ENCODE results near the gene LDB3. TPM values are rescaled to one million over a fixed set of nuclear protein-coding genes. Genes with fewer than 3 reads are reported as not detected.

Gene LDB3
- total RNA-seq, 2 experiments from 2014 or later, result 0.05 to 0.08 TPM

- no peaks in the 10 kb centered on the region for H3K4me1 ChIP-seq (ENCODE audit: insufficient read depth, low read length)
- H3K4me3 Mint-ChIP-seq, result no peak overlapping the region
- H3K27ac ChIP-seq (ENCODE audit: low read depth in 1 of 2, low read length in 2 of 2), result no peak overlapping the region
- H3K27me3 ChIP-seq (ENCODE audit: control insufficient read depth in 1 of 2, insufficient read depth in 2 of 2, low read length in 2 of 2), result no peaks in the 10 kb centered on the region
- peaks cover 0 to 3% of the 10 kb centered on the region in 2 experiments for H3K9me3 ChIP-seq (ENCODE audit: control insufficient read depth in 1 of 2, insufficient read depth in 1 of 2, low read length in 2 of 2)
- H3K36me3 Mint-ChIP-seq (ENCODE audit: low read depth), result no peaks in the 10 kb centered on the region
- no peaks in the 10 kb centered on the region for H3K27me3 Mint-ChIP-seq
- peaks cover 10% of the 10 kb centered on the region for H3K4me1 Mint-ChIP-seq (ENCODE audit: low read depth)
- POLR2A ChIA-PET, result no interaction called here
- no peak overlapping the region for H3K4me3 ChIP-seq (ENCODE audit: low read length)
- DNase-seq, result no peak
- CTCF ChIA-PET, result no interaction called here
- no peak overlapping the region for H3K27ac Mint-ChIP-seq
- intact Hi-C loops (cut with DNase I, micrococcal nuclease), result no loop called here
- H3K36me3 ChIP-seq (ENCODE audit: insufficient read depth, low read length), result no peaks in the 10 kb centered on the region
- no peak for TF ChIP-seq CTCF (IDR thresholded peaks at IDR 0.05)
- peaks cover 3% of the 10 kb centered on the region for H3K9me3 Mint-ChIP-seq
- no peak for ATAC-seq (ENCODE audit: poor library complexity)
Observed at GRCh38 chr10:86785037-86785436, 116.7 kb downstream of the LDB3 start.

Other genes starting within 250 kb of the LDB3 start
- gene WAPL, start 146.7 kb upstream of the LDB3 start, total RNA-seq, result 10 to 100 TPM; 34.3 TPM
- not detected for gene OPN4, start 14.0 kb upstream of the LDB3 start, total RNA-seq
- gene BMPR1A, start 88.1 kb downstream of the LDB3 start, total RNA-seq, result 1 to 10 TPM; 1.9 to 2.6 TPM

Measured in CD4-positive, alpha-beta T cell (primary cell).